NCI-H526 (cell line): ENCODE data around the gene ANKRD35.
A peak's percentile ranks its signal among the peaks of the same experiment; 100 is the strongest.

Experiments
- DNase-seq, 2 experiments: peaks; one replicate each; lab custom pipeline; 2025; lab: John Stamatoyannopoulos, UW

The ANKRD35 gene

DNA sequence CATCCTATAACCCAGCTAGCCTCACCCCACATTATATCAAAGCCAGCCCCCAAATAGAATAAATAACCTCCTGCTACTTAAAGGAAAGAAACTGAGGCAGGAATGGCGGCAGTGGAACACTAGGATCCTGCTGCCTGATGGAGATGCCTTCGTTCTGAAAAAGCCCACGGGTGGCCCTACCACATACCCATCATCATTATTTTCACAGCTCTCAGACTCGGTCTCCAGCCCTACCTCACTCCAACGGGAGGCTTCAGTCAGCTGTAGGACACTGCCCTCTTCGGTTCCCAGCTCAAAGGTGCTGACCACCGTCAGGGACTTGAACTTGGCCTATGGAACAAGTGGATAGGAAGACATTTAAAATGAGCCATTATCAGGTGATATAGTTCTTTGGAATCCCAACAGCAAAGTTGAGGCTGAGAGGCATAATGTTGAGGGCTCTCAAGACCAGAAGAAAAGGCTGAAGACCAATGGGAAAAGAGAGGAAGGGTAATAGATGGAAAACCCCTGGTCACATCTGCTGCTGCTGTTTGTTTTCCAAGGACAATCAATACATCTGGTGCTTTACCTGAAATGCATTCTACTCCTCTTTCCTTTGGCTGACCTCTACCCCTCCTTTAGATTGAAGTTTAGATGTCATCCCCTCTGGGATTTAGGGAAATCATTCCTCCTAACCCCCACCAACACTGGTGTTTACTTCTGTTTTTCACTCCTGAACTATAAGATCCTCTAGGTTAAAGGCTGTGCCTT lies 7.8 kb upstream of the ANKRD35 start:
- no peak for DNase-seq

DNA sequence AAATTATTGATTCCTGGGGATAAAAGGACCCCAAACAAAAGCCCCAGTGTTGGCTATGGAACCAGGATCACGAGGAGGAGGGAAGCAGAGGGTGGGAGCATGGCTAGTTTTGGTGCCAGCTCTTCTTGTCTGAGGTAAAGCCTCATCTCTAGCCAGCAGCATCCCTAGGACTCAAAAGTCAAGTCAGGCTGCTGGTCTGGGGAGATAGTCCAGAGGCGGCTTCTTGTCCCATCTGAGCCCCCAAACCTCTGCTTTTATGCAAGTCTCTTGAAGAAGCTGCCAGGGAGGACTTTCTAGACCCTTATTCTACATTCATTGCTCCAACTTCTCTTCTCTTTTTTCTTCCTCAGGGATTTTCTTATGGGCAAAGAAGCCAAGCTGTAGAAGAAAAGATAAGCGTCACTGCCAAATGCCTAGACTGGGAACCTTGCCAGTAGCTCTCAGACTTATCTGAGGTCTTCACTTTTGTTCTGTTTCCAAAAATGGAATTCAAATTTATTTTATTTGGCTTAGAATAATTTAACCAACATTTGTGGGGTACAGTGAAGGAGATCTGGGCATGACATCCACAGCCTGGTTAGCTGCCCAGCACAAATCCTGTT lies 6.9 kb upstream of the ANKRD35 start:
- DNase-seq: no peak

DNA sequence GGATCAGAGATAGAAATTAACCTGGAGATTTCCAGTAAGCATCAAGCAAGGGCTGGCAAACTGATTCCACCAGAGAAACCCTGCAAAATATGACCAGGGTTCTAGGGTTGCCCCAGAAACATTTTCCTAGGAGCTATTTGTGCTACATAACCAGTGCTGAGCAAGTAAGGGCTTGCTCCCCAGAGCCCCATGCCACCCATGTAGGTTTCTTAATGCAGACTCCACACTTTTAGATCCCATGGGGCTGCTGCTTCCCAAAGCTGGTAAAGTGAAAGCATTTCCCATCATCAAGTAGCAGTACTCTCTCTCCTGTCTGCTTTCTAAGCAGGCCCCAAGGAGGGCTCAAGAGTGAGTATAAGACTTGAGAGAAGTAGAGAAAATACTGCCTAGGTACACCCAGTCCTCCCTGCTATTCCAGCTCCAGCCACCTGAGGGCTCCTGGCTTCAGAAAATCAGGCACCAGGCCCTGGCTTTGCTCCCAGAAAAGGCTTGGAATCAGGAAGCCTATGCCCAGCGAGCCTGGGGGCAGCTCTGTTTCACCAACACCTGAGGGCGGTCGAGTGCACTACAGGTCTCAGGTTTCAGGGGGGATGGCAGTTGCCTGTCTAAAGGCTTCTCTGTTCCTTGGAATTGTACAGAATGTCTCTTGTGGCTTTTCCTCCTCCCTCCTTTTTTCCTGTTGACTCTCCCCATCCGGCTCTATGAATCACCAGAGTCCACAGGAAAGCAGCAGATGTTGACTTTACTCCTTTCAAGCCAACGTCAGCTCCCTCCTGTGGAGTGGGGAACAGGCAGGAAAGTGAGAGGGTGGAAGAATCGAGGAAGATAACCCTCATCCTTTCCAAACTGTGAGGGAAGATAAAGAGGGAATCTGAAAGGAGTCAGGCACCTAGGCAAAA lies 6.2 kb upstream of the ANKRD35 start:
- peak; percentile 99 to 100 for DNase-seq

DNA sequence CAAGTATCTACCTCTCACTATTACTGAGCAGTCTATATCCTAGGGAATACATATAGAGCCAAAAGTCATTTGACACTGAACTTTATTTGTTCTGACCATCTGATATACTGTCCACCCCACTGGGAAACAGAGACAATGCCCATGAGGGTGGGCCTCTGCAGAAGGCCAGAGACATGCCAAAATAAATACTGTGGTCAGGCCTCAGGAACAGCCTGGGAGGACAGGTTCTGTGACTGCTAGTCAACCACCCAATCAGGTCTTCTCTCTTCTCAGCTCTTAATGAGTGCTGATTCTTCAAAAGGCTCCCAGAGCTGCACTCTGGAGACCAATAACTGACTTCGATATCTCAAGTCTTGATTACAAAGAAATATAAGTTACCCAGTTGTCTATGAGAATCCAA lies 5.5 kb upstream of the ANKRD35 start:
- DNase-seq: no peak

DNA sequence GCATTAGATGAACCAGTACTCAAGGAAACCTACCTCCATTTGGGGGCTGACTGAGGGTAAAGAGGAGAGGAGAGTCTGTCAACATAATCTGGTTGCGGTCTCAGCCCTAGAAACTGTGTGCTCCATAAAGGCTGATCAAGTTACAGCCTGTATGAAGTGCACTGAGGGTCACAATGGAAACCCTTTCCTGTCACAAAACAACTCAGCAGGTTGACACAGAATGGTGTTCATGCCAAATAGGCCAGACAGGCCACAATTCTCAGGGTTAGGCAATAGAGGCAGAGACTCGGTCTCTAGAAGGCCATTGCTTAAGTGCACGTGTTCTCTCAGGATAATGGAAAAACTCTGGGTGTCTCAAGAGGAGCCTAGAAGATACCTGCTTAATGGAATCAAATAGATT lies 4.1 kb upstream of the ANKRD35 start:
- no peak for DNase-seq

DNA sequence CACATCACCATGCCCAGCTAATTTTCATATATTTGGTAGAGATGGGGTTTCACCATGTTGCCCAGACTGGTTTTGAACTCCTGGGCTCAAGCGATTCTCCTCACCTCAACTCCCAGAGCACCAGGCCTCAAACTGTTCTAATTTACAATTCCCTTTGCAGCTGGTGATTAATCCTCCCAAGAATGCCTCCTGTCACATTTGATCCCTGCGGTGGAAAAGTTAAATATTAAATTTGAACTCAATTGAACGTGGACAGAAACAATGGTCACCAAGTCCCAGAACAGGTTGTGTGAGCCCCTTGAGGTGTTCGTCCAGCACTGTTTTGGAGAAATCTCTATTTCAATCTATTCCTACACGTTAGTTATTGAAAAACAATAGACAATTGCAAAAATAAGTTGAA lies 2.0 kb upstream of the ANKRD35 start:
- no peak for DNase-seq

DNA sequence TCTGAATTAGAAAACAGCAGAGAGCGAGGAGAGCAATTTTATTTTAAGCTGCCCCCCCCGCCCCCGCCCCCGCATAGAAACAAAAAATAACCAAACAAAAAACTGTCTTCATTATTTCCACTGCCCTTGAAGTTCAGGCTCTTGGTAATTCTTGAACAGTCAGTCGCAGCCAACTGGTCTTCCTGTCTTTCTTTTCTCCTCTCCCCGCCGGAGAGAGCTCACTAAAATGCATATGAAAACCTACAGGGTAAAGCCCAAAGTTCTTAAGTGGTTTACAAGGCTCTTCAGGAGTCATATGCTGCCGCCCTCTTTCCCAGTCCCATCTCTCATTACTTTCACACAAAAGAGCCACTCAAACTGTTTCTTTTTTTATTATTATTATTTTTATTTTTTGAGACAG lies 1.1 kb upstream of the ANKRD35 start:
- DNase-seq: no peak

DNA sequence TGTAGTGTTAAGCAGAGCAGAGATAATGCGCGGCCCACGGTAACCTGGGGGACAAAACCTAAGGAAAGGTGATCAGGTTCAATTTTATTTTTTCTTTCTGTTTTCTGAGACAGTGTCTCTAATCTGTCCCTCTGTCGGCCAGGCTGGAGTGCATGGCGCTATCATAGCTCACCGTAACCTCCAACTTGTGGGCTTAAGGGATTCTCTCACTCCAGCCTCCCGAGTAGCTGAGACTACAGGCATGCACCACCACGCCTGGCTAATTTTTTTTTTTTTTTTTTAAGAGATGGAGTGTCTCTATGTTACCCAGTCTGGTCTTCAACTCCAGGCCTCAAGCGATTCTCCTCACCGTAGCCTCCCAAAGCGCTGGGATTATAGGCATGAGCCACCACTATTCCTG lies 724 bp upstream of the ANKRD35 start:
- no peak for DNase-seq

DNA sequence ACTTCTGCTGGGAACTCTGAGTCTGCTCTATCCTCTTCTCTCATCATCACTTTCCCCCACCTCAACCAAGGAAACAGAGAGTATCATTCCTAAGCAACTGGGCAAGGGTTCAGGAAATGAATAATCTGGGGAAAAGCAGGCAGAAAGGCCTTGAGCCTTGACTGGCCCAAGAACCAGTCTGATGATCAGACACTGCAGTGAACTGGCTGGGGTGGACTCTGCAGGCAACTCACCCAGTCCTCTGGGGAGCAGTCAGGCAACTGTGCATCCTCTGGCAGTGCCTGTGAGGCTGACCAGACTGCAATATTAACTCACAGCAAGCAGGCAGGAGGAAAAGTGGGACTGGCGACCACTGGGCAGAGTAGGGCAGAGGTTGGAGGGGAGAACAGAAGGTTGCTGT lies 991 bp downstream of the ANKRD35 start:
- no peak for DNase-seq

DNA sequence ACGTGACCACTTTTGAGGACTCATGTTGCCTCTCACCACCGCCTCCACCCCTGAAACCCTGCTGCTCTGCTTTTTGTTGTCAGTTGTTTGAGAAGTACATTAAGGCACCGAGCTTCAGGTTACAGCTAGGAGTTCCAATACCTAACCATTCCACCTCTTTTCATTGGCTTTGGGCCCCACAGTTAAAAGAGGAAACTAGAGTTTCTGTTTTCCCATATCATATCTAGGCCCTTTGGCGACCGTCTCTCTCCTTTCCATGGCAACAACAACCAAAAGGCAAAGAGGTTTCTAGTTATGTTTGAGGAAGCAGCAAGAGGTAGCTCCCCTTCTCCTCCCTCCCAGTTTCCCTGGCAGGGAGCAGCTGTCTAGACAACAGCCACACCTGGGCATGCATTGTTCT lies 5.9 kb downstream of the ANKRD35 start:
- DNase-seq: peak in 1 of 2 experiments; percentile 35

DNA sequence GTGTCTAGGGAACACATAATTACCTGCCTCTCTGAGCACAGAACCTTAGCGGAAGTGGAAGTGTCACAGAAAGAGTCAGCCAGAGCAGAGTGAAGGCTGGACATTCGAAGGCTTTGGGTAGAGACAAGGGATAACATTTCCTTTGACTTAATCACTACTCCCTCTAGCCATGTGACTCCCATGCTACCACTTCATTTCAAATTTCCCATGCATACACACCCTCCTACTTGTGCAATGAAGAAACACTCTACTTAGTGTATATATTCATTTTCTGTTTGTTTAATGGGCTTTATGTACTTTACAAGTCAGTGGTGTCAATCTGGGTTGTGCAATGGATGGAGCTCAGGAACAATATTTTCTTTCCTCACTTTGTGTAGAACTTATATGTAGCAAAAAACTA lies 6.9 kb downstream of the ANKRD35 start:
- no peak for DNase-seq

DNA sequence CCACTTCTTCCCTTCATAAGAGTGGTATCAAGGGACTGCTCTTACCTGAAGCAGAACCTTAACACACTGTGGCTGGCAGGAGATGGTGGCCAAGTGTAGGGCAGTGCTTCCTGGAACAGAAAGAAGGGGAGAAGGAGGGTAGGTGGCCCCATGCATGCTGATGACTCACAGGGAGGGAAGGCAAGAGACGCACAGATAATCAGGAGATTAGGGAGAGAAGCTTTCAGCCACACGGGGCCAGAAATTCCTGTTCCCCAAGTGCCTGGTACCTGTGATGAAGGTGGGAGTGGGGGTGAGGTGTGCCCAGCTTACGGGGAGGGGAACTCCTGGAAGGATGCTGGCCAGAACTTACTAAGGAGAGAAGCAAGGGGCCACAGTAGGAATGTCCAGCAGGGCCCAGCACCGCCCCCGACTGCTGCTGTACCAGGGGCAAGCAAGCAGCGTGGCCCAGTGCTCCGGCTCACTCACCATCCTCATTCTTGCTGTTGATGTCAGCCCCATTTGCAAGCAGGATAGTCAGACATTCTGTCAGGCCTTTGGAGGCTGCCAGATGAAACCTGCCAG lies 7.7 kb downstream of the ANKRD35 start:
- DNase-seq: no peak

DNA sequence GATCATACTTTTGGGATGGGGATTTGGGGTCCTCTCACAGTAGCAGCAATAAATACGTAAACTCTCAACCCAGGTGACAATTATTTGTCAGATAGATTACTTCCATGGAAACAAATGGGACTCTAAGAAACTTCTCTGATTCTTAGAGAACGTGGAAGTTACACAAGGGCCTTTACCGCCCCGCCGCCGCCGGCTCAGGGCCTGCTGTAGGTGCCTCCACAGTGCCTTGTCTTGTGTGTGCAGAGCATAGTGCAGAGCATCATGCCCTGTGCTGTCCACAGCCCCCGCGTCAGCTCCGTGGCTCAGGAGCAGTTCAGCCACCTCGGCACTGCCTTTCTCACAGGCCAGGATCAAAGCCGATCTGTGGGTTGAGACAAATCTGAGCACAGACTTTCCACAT lies 11.0 kb downstream of the ANKRD35 start:
- DNase-seq: no peak

DNA sequence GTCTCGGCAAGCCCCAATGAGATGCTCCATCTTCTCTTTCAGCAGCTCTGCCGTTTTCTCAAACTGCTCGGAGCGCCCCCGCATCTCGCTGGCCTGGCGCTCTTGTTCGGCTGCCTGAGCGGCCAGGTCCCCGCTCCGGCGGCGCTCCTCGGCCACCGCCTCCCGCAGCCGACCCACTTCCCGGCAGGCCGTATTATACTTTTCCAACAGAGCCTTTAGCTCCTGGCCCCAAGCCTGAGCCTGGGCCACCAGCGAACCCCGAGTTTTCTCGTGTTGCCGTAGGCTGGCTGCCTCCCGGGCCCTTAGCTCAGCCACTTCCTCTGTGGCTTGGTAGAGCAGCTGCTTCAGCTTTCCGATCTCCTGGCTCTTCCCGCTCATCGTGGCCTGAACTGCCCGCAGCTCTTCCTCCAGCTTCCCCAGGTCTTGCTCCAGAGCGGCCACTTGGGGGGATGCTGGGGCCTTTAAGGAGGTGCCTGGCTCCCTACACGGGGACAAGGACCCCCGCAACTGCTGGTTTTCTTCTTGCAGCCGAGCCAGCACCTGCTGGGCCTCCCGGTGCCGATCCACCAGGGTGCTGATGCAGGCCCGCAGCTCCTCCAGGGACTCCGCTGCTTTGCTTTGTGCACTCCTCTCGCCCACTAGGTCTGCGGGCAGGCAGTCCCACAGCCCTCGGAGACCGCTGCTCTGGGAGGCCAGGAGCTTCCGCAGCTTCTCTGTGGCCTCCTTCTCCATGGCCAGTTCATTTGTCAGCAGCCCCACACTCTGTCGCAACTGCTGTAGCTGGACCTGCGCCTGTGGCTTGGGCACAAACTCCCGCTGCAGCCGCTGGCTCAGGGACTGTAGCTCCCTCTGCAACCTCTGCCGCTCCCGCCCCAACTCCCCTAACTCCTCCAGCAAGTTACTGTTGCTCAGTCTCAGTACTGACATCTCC lies 13.4 kb downstream of the ANKRD35 start:
- peak in 1 of 2 experiments; percentile 35 for DNase-seq

DNA sequence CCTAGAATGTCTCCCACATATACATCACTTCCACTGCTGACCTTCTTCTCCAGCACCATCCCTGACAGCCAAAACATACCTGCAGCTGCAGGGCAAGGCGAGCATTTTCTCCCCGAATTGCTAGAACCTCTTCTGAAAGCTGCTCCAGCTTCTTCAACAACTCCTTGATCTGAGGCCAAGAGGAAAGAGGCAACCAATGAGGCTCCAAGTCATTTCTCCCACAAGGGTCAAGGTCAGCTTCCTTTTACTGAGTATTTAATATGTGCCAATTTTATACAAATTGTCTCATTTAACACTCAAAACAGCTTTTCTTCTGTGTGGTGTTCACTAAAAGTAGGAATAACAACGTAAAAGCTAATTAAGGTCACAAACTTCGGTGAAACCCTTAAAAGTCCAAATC lies 17.4 kb downstream of the ANKRD35 start:
- DNase-seq: no peak

DNA sequence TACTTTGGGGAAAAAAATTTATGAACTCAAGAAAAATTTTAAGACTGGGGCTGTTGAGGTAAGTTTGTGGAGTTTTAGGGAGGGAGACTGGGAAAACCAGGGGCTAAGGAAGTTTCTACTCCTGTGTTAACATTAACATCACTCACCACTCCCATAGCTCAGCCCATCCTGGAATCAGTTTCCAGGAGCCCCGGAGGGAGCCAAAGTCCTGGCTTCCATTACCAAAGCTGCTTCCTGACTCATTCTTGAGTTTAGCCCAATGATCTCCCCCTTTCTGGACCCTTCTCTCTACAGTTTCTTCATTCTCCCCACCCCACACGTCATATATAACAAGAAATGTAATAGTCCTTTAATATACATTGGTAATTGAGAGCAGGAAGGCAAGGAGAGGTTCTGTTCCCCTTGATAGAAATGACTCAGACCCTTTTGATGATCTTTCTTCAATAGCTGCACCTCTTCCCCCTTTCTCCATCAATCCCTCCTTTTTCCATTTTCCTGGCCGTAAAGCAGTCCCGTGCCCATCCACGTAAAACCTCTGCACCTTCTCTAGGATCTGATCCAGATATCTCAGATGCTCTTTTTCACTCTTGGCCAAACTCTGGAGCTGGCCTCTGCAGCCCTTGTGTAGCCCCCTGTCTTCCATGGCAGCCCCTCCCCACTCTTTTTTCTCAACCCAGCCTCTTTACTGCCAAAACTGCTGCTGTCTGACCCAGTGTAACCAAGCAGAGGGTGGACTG lies 22.2 kb downstream of the ANKRD35 start:
- no peak for DNase-seq

DNA sequence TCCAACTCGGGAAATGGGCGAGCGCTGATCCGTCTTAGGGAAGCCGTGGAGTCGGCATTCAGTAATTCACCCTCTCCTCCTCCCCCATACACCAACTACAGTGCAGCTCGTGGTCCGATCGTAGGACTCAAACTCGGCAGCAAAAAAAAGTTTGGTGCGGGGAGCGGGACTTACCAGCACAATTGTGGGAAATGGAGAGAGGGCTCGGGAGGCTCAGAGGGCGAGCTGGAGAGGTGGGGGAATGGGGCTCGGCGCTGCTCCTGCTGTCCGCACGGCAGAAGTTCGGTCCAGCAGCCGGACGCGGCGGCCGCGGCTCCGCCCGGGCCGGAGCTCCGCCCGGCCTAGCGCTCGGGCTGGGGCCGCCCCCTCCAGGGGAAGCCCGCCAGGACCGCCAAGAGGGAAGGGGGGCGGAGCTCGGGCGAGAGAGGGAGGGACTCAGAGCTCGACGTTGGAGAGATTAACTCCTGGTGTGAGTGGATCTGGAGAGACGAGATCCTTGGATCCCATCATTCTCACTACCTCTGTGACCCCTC lies 26.1 kb downstream of the ANKRD35 start:
- peak; percentile 90 to 96 for DNase-seq

DNA sequence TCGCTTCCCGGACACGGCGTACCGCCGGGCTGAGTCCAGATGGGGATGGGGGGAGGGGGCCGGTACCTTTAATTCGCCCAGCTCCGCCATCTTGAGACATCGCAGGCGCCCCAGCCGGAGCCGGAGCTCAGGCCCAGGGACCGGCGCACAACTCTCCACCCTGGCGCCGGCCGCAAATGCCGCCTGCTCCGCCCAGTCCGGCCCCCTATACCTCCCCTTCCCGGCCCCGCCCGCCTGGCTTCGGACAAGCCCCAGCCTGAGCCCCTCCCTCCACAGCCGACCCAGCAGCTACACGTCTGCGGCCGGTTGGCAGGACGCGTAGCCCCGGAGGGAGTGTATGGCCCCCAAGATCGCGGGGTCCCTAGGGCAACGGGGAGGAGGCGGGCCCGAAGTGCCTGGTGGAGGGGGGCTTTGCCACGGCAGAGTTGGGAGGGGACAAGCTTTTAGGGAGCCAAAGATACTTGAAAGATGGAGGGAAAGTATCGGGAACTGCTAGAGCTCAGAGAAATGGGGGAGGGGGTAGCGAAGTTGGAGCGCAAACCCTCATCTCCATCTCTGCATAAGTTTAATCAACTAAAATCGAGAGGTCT lies 26.7 kb downstream of the ANKRD35 start, which contains the start of gene PIAS3:
PIAS3 (minus strand) TSS at position 181 of the 590 bp plus-strand sequence; CDS start at position 90, 91 bp downstream.
- peak; percentile 95 to 99 for DNase-seq

DNA sequence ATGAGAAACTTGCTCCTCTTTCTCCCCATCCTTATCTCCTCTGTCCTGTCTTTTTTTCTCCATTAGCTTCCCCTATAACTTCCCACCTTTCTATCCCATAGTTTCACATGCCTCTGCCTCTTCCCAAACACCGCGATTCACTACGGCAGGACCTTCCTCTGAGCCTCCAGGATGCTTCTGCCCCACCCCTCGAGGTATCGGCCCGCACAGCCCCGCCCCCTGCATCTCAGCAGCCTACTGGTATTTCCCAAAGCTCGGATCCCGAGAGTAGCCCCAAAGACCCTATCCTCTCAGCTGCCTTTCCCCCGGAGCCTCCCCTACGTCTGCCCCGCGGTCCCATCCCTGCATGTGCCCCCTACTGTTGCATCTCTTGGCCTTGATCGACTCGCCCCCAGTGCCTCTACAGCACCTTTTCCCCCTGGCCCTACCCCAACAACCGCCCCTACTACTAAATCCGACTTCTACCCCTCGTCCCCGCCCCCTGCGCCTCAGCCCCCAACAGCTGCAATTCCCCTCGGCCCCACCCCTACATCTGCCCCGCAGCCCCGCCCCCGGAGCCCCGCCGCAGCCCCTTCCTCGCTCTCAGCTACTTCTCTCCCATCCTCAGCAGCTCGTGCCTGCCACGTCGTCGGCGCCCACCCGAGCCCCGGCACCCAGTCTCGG lies 27.3 kb downstream of the ANKRD35 start:
- peak; percentile 78 to 94 for DNase-seq
